ENCODE measurements around the gene RFC2.
A peak's percentile ranks its signal among the peaks of the same experiment; 100 is the strongest.

RFC2 gene

DNA sequence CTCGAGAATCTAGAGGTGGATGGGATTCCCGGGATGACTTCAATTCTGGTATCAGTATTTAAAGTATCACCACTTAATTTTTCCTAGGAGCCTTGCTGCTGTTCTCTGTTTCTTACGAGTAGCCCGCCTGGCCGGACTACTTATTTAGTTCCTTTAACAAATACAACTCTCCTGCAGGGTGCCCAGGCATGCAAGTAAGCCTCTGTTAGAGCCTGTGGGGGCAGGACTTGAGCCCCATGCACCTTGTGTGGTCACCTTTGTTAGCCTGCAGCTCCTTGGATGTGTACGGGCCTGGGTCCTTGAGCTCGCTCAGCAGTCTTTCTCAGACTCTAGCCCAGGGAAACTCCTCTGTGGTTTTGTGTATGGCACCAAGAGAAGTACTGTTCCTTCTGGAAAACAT lies 63.9 kb downstream of the RFC2 start:
- no peak for DNase-seq (ENCODE audit: low spot score)

DNA sequence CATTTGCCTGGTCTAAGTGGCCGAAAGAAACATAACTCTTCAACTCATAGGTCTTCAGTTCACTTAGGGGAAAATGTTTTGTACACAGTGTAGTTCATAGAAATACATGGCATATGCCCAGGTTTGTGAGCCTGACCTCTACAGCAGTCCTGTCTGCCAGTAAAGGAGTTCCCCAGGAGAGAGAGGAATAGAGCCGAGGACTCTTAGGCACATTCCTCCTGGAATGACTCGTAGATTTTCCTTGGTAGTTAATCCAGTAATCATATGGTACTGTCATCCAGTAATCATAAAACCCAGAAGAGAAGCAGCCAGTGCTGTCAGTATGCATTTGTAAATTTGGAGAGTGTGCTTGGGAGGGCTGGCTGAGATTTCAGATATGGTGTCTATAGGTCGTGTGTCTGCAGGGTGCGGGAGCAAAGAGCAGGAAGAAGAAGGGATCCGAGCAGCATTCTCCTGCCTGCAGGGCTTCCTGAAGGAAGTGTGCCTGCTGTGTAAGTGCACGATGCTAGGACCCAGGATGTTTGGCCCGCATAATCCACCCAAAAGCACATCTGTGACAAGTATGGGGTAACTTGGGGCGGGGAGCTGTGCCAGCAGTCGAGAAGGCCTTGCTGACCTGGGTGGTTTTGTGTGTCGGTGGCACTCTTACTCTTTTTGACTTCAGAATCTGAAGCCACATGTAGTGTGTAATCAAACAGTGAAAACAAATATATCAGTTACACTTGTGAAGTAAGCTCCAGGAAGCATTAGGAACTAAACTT lies 66.1 kb downstream of the RFC2 start:
- no peak for DNase-seq (ENCODE audit: low spot score)

DNA sequence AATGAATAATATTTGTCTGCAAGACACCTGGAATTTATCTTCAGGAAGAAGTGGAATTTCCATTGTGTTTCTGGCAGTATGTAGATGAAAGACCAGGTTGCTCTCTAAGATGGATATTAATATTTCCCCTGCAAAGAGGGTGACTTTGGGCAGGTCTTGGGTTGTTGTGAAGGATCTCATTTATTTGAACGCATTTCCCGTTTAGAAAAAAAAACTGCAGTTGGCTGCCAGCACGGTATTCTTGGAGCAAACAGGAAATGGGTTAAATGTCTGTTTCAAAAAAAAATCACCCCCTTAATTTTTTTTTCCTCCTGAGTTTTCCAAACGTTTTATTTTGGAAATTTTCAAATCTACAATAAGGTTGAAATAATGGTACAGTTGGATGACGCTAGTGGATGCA lies 68.6 kb downstream of the RFC2 start:
- DNase-seq (ENCODE audit: low spot score), result no peak

DNA sequence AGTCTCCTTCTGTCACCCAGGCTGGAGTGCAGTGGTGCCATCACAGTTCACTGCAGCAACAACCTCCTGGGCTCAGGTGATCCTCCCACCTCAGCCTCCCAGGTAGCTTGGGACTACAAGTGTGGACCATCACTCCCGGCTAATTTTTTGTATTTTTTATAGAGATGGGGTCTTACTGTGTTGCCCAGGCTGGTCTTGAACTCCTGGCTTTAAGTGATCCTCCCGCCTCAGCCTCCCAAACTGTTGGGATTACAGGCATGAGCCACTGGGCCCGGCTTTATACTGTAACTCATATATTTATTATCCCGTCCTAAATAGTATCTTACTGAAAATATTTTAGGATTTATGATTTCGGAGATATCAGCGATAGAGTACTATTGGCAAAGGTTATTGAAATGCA lies 69.2 kb downstream of the RFC2 start:
- no peak for DNase-seq (ENCODE audit: low spot score)

DNA sequence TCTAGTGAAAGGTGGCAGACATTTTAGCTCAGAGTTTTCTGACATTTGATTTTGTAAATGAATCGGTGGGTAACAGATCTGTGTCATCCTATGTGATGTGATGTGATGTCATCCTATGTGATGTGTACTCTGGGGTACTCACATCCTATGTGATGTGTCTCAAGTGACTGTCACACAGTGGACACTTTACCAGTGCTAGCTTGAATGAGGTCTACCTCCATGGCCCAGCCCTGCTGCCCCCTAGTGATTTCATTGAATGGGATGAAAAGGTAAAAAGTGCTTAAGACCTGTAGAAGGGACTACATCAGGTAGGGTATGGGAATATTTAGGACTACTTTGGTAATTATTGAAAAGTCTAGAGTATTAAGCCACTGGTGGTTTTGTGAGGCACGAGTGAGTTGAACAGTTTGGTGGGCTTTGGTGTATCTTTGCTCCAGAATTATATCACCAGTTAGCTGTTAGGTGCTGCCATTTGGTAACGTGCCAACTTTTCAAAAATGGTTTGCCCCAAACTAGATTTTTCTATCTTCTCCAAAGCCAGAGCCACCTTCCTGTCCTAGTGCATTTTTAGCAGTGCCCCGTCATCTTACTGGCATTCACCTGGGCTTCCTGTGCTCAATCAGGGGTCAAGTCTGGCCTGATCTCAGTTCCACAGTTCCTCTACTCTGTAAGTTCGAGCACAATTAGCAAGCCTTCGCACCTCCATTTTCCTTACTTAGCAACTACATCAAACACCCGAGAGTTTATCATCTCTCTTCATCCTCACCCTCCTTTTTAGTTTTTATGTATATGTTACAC lies 70.3 kb downstream of the RFC2 start:
- peak; percentile 46 for DNase-seq (ENCODE audit: low spot score)

DNA sequence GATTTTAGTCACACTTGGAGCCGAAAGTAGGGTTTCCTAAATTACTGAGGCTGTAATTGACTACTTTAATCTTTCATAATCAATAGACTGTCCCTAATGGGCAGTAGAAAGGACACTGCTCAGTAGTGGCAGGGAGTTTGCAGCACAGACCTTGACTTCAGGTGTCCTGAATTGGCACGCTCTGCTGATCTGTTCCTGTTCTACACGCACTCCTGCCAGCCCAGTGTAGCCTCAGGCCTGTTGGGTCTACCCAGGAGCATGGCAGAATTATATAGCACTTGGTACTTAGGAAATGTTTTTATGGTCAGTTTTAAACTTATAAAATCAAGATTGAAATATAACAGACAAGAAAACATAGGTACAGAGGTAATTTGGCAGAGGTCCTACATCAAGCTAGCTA lies 71.1 kb downstream of the RFC2 start:
- no peak for DNase-seq (ENCODE audit: low spot score)

DNA sequence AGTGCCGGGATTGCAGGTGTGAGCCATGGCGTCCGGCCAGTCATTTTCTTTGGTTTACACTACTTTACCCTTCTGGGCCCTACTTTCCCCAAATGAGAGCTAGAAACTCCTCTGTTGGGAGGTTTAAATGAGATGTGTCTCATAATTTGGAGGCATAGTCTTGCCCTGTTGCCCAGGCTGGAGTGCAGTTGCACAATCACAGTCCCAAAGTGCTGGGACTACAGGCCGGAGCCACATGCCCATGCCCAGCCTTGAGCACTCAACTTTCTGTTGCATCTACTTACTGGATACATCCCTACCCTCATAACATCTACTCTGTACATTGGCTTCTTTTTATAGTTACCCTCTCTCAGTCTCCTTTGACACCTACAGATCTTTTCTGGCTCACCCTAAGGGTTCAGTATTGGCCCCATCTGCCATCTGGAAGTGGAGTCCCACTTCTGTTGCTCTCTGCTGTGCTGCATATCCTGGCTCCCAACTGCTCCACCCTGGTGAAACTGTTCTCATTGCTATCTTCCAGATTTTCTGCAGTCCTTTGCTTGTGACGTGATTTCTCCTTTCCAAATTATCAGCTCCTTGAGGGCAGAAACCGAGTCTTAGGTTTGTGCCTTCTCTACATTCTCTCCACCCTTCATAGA lies 71.6 kb downstream of the RFC2 start:
- DNase-seq (ENCODE audit: low spot score), result no peak

DNA sequence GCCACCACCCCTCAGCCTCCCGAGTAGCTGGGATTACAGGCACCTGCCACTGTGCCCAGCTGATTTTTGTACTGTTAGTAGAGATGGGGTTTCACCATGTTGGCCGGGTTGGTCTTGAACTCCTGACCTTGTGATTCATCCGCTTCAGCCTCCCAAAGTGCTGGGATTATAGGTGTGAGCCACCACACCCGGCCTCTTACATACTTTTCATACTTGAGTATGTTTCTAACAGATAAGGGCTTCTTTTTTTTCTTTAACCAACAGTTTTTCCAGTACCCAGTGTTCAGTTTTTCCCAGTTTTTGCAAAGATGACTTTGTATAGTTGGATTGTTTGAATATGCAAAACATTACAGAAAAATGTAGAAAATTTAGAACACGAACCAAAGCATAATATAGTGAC lies 72.4 kb downstream of the RFC2 start:
- DNase-seq (ENCODE audit: low spot score), result no peak
